Measurements from ENCODE around the gene KCNJ6. TPM values are rescaled to one million over a fixed set of nuclear protein-coding genes. Genes with fewer than 3 reads are reported as not detected.

Gene KCNJ6
- total and polyA plus RNA-seq, 9 of the 15 experiments (the other 6 are each of a cell fraction or from before 2014, with no cell fraction given) = 0.06 to 0.21 (median 0.13) TPM; not detected in 1

- no peak for TF ChIP-seq ETV6 (IDR thresholded peaks at IDR 0.05; ENCODE audit: borderline replicate concordance in 1 of 2, low read depth in 2 of 2, low read length in 1 of 2)
- no peak for TF ChIP-seq ETV6 (CRISPR knock-in tag; IDR thresholded peaks at IDR 0.05; ENCODE audit: borderline replicate concordance)
- no peak for TF ChIP-seq RFX1 (IDR thresholded peaks at IDR 0.05)
- TF ChIP-seq, protein P1, sequence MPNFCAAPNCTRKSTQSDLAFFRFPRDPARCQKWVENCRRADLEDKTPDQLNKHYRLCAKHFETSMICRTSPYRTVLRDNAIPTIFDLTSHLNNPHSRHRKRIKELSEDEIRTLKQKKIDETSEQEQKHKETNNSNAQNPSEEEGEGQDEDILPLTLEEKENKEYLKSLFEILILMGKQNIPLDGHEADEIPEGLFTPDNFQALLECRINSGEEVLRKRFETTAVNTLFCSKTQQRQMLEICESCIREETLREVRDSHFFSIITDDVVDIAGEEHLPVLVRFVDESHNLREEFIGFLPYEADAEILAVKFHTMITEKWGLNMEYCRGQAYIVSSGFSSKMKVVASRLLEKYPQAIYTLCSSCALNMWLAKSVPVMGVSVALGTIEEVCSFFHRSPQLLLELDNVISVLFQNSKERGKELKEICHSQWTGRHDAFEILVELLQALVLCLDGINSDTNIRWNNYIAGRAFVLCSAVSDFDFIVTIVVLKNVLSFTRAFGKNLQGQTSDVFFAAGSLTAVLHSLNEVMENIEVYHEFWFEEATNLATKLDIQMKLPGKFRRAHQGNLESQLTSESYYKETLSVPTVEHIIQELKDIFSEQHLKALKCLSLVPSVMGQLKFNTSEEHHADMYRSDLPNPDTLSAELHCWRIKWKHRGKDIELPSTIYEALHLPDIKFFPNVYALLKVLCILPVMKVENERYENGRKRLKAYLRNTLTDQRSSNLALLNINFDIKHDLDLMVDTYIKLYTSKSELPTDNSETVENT (CRISPR knock-in tag; IDR thresholded peaks at IDR 0.05) = no peak
- no peak for TF ChIP-seq ZNF282 (CRISPR knock-in tag; IDR thresholded peaks at IDR 0.05)
- TF ChIP-seq RNF2 (IDR thresholded peaks at IDR 0.05) = no peak
- TF ChIP-seq ADNP (tag; IDR thresholded peaks at IDR 0.05) = no peak
- TF ChIP-seq SMAD4 (CRISPR knock-in tag; conservative IDR thresholded peaks at IDR 0.05) = 0 out of 2 replicates have a peak, but pooled peaks have one; percentile 52
- no peak for TF ChIP-seq ZNF75A (CRISPR knock-in tag; IDR thresholded peaks at IDR 0.05)
- no peak for TF ChIP-seq MCM3 (IDR thresholded peaks at IDR 0.05)
- no peak for TF ChIP-seq ZNF143 (CRISPR knock-in tag; IDR thresholded peaks at IDR 0.05)
- TF ChIP-seq ZFPM2 (CRISPR knock-in tag; IDR thresholded peaks at IDR 0.05) = no peak
- no peak for TF ChIP-seq HIVEP1 (CRISPR knock-in tag; IDR thresholded peaks at IDR 0.05)
- TF ChIP-seq PBX2 (CRISPR knock-in tag; IDR thresholded peaks at IDR 0.05; ENCODE audit: low read depth) = no peak
- TF ChIP-seq PBX2 (tag; conservative IDR thresholded peaks at IDR 0.05; ENCODE audit: low read depth) = no peak
- no peak for TF ChIP-seq TRIM24 (IDR thresholded peaks at IDR 0.05)
- TF ChIP-seq, protein P2, sequence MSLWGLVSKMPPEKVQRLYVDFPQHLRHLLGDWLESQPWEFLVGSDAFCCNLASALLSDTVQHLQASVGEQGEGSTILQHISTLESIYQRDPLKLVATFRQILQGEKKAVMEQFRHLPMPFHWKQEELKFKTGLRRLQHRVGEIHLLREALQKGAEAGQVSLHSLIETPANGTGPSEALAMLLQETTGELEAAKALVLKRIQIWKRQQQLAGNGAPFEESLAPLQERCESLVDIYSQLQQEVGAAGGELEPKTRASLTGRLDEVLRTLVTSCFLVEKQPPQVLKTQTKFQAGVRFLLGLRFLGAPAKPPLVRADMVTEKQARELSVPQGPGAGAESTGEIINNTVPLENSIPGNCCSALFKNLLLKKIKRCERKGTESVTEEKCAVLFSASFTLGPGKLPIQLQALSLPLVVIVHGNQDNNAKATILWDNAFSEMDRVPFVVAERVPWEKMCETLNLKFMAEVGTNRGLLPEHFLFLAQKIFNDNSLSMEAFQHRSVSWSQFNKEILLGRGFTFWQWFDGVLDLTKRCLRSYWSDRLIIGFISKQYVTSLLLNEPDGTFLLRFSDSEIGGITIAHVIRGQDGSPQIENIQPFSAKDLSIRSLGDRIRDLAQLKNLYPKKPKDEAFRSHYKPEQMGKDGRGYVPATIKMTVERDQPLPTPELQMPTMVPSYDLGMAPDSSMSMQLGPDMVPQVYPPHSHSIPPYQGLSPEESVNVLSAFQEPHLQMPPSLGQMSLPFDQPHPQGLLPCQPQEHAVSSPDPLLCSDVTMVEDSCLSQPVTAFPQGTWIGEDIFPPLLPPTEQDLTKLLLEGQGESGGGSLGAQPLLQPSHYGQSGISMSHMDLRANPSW (CRISPR knock-in tag; IDR thresholded peaks at IDR 0.05) = no peak
- TF ChIP-seq HNRNPK (IDR thresholded peaks at IDR 0.05; ENCODE audit: low read depth, low read length, poor library complexity, severe bottlenecking) = no peak
These were observed 351.2 kb downstream of the KCNJ6 start (continued) for GRCh38 chr21:37564924-37565529.

Data from K562 (cell line).